HepG2 (cell line): ENCODE data around the gene EPN3. TPM values are rescaled to one million over a fixed set of nuclear protein-coding genes. Genes with fewer than 3 reads are reported as not detected.

ENCODE experiments used
- ATAC-seq: fragments of 200-7000 bp; cut with Tn5 transposase; 3 replicates; pipeline ENCODE4 v1.9.1; 2020; ENCODE audit warnings: mild to moderate bottlenecking, moderate library complexity
- BruUV-seq: library from RNA; stranded (reverse); fragments of 400-500 nt; replicated peaks from 2 replicates; lab custom pipeline; 2021; lab: Mats Ljungman, UMichigan
- CTCF ChIA-PET: fragments of 300-600 bp; formaldehyde crosslinking; extraction: SDS; loops from one replicate; lab custom pipeline; 2021; ENCODE audit warnings: low total read pairs, inconsistent platforms, low intra/inter-chr PET ratio; lab: Yijun Ruan, JAX
- POLR2A ChIA-PET: fragments of 350-600 bp; sonication (Branson Sonifier 250); formaldehyde crosslinking; loops from one replicate; lab custom pipeline; 2020; ENCODE audit warnings: antibody characterized with exemption, inconsistent platforms; lab: Yijun Ruan, JAX
- DNase-seq: peaks from one replicate; pipeline ENCODE4 v3.0.0-alpha.2; 2015; ENCODE audit warnings: low spot score
- FAIRE-seq: peaks from 3 replicates; lab custom pipeline; 2011; peaks lifted over from hg19 to GRCh38; lab: Jason Lieb, UNC
- H2AFZ ChIP-seq: one replicate; pipeline ENCODE4 v1.6.1; 2011; ENCODE audit warnings: low read length, inconsistent platforms
- H3K27ac ChIP-seq: fragments of 300-600 bp; 3 replicates; pipeline ENCODE4 v1.8.0; 2011; ENCODE audit warnings: mixed run types, mild to moderate bottlenecking, mixed read lengths, low read length, inconsistent platforms; ENCODE audit not compliant: insufficient read depth; ENCODE audit errors: extremely low read length
- H3K27me3 ChIP-seq, 2 experiments: fragments of 200-600 bp in 1 of 2; 2 replicates in 1 of 2; 3 replicates in 1 of 2; pipeline versions ENCODE4 v1.6.0 to v1.8.0; 2011; ENCODE audit warnings: low read length in 2 of 2, mild to moderate bottlenecking in 2 of 2, moderate library complexity in 2 of 2, inconsistent platforms in 1 of 2; ENCODE audit not compliant: insufficient read depth in 2 of 2, control insufficient read depth in 1 of 2
- H3K36me3 ChIP-seq, 2 experiments: fragments of 200-600 bp in 1 of 2; replicated peaks in 1 of 2; 2 replicates in 1 of 2; 3 replicates in 1 of 2; pipeline versions ENCODE4 v1.5.1 to v1.8.0; 2011; ENCODE audit warnings: low read length in 2 of 2, inconsistent platforms in 1 of 2; ENCODE audit not compliant: insufficient read depth in 2 of 2, control insufficient read depth in 1 of 2
- H3K4me1 ChIP-seq: 2 replicates; pipeline ENCODE4 v1.5.1; 2012; ENCODE audit warnings: low read length, inconsistent platforms; ENCODE audit not compliant: insufficient read depth
- H3K4me2 ChIP-seq: 2 replicates; pipeline ENCODE4 v1.6.0; 2011; ENCODE audit warnings: low read depth, low read length, inconsistent platforms
- H3K4me3 ChIP-seq, 3 experiments: fragments of 200-600 bp in 1 of 3; sonication (generic), shearing (Covaris generic) in 1 of 3; replicated peaks in 1 of 3; 2 replicates each; pipeline ENCODE4 v1.5.1; 2011 to 2016; ENCODE audit warnings: low read length in 3 of 3, inconsistent platforms in 2 of 3, low read depth in 2 of 3, mild to moderate bottlenecking in 2 of 3, control low read depth in 1 of 3, mixed read lengths in 1 of 3; ENCODE audit not compliant: insufficient read depth in 1 of 3
- H3K79me2 ChIP-seq: one replicate; pipeline ENCODE4 v1.6.1; 2011; ENCODE audit warnings: low read length, inconsistent platforms; ENCODE audit not compliant: insufficient read depth
- H3K9ac ChIP-seq: 2 replicates; pipeline ENCODE4 v1.6.0; 2011; ENCODE audit warnings: mild to moderate bottlenecking, low read depth, low read length, inconsistent platforms; ENCODE audit not compliant: insufficient read depth
- H3K9me3 ChIP-seq: 2 replicates; pipeline ENCODE4 v1.5.1; 2012; ENCODE audit warnings: mild to moderate bottlenecking, low read length
- H4K20me1 ChIP-seq: 2 replicates; pipeline ENCODE4 v1.6.0; 2011; ENCODE audit warnings: inconsistent platforms, mild to moderate bottlenecking, low read length, moderate library complexity; ENCODE audit not compliant: insufficient read depth
- JUN ChIP-seq: sonication (generic); formaldehyde crosslinking; IDR thresholded peaks from 2 replicates; pipeline ENCODE4 v1.4.0; 2020; ENCODE audit warnings: mild to moderate bottlenecking, missing genetic modification reagents
- SP5 ChIP-seq: IDR thresholded peaks from 2 replicates; pipeline ENCODE4 v1.6.1; 2016; ENCODE audit warnings: low read depth, borderline replicate concordance
- YY1 ChIP-seq: IDR thresholded peaks from 2 replicates; pipeline ENCODE4 v1.6.1; 2011; ENCODE audit warnings: low read length, low read depth, moderate library complexity, mild to moderate bottlenecking; ENCODE audit not compliant: insufficient read depth, insufficient replicate concordance
- ZEB1 ChIP-seq: IDR thresholded peaks from 2 replicates; pipeline ENCODE4 v1.6.1; 2012; ENCODE audit warnings: mild to moderate bottlenecking, low read depth, inconsistent platforms; ENCODE audit not compliant: insufficient replicate concordance
- ZFP41 ChIP-seq: sonication (generic); formaldehyde crosslinking; IDR thresholded peaks from 2 replicates; pipeline ENCODE4 v1.4.0; 2020; ENCODE audit warnings: mild to moderate bottlenecking, missing genetic modification reagents, borderline replicate concordance
- ZNF317 ChIP-seq: sonication (generic); formaldehyde crosslinking; IDR thresholded peaks from 2 replicates; pipeline ENCODE4 v1.5.0; 2020; ENCODE audit warnings: mild to moderate bottlenecking, missing genetic modification reagents
- ZNF34 ChIP-seq: sonication (generic); formaldehyde crosslinking; IDR thresholded peaks from 2 replicates; pipeline ENCODE4 v1.4.0; 2020; ENCODE audit warnings: mild to moderate bottlenecking, missing genetic modification reagents, borderline replicate concordance
- ZNF616 ChIP-seq: sonication (generic); formaldehyde crosslinking; IDR thresholded peaks from 2 replicates; pipeline ENCODE4 v1.5.0; 2020; ENCODE audit warnings: low read depth, mild to moderate bottlenecking, missing genetic modification reagents
- WGBS: methylation state at CpG from one replicate; pipeline ENCODE4 v1.1.6; 2017; ENCODE audit warnings: low lambda C conversion rate; 5-methylcytosine and 5-hydroxymethylcytosine counted together
- in situ Hi-C: cut with HindIII; loops from 2 replicates; pipeline ENCODE4 v1.10.0; 2017; ENCODE audit warnings: low pct_unique_long_range_greater_than_20kb; ENCODE audit not compliant: extremely low pct_ligation_motif_present
- intact Hi-C: fragments of 100-400 bp; cut with micrococcal nuclease; formaldehyde crosslinking; loops from one replicate; pipeline ENCODE4 v1.10.0; 2022; ENCODE audit not compliant: unreplicated experiment
- polyA plus RNA-seq, 8 experiments: library from polyadenylated mRNA; depleted of rRNA in 3 of 8; stranded (reverse) in 7 of 8; unstranded in 1 of 8; fragments of >200 nt; fragmentation: Illumina TruSeq in 4 of 8; extraction: Trizol in 4 of 8; gene quantifications; 2 replicates each; pipeline versions ENCODE4 v1.2.1 to v1.2.3, GENCODE V29; 2011 to 2016; ENCODE audit warnings: low read depth in 4 of 8, missing spikeins in 1 of 8, mixed read lengths in 1 of 8; ENCODE audit not compliant: insufficient read depth in 1 of 8
- total RNA-seq, 5 experiments: library from RNA; depleted of rRNA; stranded (reverse); fragments of >200 nt; fragmentation: Illumina TruSeq; extraction: Trizol; gene quantifications; 2 replicates each; pipeline ENCODE4 v1.2.3, GENCODE V29; 2016; ENCODE audit warnings: low read depth in 1 of 5
- TF ChIP-seq, protein P1 (sequence below): sonication (generic); formaldehyde crosslinking; IDR thresholded peaks from 2 replicates; pipeline ENCODE4 v1.4.0; 2020; ENCODE audit warnings: missing genetic modification reagents, borderline replicate concordance
- TF ChIP-seq, protein P2 (sequence below): sonication (generic); formaldehyde crosslinking; conservative IDR thresholded peaks from 2 replicates; pipeline ENCODE4 v1.4.0; 2020; ENCODE audit warnings: mild to moderate bottlenecking, missing genetic modification reagents, moderate library complexity

The EPN3 gene
- total and polyA plus RNA-seq, 2 of the 13 experiments (the other 11 are each of a cell fraction or from before 2014, with no cell fraction given) = 0.11 to 0.95 TPM

DNA sequence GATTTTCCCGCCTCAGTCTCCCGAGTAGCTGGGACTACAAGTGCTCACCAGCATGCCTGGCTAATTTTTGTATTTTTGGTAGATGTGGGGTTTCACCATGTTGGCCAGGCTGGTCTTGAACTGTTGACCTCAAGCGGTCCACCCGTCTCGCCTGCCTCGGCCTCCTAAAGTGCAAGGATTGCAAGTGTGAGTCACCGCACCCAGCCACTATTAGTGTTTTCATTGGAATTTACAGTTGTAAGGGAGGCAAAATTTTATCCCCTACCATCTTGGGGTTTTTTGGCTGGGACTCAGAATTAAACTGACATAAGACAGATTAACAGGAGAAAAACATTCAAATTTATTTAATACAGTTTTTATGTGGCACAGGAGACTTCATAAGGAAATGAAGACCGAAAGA lies 36.6 kb upstream of the EPN3 start:
- in situ Hi-C loops = no loop called here
- POLR2A ChIA-PET = interaction anchor here (0.7 kb wide), 2 partner anchors 20 to 368 kb away, joined by 3 read pairs; no protein-coding TSS in a partner anchor

More for the DNA sequence above, 36.6 kb upstream of the EPN3 start:
- Histone ChIP-seq H3K4me3 (no peak overlapping the region), H3K4me2 (no peak overlapping the region), H3K4me1 (no peaks in the 10 kb centered on the region), H3K27ac (no peak overlapping the region), H3K9ac (no peak overlapping the region), H3K27me3 (no peaks in the 10 kb centered on the region; a peak in 1 of 5 replicates)
- DNase-seq = no peak
- TF ChIP-seq ZNF34 (CRISPR knock-in tag) (no peak), ZEB1 (no peak), ZNF317 (CRISPR knock-in tag) (no peak), ZFP41 (CRISPR knock-in tag) (no peak), SP5 (no peak), ZNF616 (no peak), YY1 (no peak), JUN (CRISPR knock-in tag) (no peak)
- TF ChIP-seq, protein P1, sequence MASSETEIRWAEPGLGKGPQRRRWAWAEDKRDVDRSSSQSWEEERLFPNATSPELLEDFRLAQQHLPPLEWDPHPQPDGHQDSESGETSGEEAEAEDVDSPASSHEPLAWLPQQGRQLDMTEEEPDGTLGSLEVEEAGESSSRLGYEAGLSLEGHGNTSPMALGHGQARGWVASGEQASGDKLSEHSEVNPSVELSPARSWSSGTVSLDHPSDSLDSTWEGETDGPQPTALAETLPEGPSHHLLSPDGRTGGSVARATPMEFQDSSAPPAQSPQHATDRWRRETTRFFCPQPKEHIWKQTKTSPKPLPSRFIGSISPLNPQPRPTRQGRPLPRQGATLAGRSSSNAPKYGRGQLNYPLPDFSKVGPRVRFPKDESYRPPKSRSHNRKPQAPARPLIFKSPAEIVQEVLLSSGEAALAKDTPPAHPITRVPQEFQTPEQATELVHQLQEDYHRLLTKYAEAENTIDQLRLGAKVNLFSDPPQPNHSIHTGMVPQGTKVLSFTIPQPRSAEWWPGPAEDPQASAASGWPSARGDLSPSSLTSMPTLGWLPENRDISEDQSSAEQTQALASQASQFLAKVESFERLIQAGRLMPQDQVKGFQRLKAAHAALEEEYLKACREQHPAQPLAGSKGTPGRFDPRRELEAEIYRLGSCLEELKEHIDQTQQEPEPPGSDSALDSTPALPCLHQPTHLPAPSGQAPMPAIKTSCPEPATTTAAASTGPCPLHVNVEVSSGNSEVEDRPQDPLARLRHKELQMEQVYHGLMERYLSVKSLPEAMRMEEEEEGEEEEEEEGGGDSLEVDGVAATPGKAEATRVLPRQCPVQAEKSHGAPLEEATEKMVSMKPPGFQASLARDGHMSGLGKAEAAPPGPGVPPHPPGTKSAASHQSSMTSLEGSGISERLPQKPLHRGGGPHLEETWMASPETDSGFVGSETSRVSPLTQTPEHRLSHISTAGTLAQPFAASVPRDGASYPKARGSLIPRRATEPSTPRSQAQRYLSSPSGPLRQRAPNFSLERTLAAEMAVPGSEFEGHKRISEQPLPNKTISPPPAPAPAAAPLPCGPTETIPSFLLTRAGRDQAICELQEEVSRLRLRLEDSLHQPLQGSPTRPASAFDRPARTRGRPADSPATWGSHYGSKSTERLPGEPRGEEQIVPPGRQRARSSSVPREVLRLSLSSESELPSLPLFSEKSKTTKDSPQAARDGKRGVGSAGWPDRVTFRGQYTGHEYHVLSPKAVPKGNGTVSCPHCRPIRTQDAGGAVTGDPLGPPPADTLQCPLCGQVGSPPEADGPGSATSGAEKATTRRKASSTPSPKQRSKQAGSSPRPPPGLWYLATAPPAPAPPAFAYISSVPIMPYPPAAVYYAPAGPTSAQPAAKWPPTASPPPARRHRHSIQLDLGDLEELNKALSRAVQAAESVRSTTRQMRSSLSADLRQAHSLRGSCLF (CRISPR knock-in tag) = no peak
- TF ChIP-seq, protein P2, sequence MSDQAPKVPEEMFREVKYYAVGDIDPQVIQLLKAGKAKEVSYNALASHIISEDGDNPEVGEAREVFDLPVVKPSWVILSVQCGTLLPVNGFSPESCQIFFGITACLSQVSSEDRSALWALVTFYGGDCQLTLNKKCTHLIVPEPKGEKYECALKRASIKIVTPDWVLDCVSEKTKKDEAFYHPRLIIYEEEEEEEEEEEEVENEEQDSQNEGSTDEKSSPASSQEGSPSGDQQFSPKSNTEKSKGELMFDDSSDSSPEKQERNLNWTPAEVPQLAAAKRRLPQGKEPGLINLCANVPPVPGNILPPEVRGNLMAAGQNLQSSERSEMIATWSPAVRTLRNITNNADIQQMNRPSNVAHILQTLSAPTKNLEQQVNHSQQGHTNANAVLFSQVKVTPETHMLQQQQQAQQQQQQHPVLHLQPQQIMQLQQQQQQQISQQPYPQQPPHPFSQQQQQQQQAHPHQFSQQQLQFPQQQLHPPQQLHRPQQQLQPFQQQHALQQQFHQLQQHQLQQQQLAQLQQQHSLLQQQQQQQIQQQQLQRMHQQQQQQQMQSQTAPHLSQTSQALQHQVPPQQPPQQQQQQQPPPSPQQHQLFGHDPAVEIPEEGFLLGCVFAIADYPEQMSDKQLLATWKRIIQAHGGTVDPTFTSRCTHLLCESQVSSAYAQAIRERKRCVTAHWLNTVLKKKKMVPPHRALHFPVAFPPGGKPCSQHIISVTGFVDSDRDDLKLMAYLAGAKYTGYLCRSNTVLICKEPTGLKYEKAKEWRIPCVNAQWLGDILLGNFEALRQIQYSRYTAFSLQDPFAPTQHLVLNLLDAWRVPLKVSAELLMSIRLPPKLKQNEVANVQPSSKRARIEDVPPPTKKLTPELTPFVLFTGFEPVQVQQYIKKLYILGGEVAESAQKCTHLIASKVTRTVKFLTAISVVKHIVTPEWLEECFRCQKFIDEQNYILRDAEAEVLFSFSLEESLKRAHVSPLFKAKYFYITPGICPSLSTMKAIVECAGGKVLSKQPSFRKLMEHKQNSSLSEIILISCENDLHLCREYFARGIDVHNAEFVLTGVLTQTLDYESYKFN (CRISPR knock-in tag) = no peak
- TF ChIP-seq, all 625 proteins: peak for 0
- Histone ChIP-seq H3K36me3 (no peaks in the 10 kb centered on the region), H3K79me2 (no peaks in the 10 kb centered on the region), H4K20me1 (no peaks in the 10 kb centered on the region), H3K9me3 (no peaks in the 10 kb centered on the region), H2AFZ (no peak overlapping the region)
- 37% methylated on average over 8 of the region's 8 CpGs for WGBS
- FAIRE-seq = no peak
- ATAC-seq = no peak
- intact Hi-C loops = no loop called here
- BruUV-seq = no TSS peak
- CTCF ChIA-PET = no interaction called here
